ENCODE results near the gene SPSB3.

SPSB3 gene

DNA sequence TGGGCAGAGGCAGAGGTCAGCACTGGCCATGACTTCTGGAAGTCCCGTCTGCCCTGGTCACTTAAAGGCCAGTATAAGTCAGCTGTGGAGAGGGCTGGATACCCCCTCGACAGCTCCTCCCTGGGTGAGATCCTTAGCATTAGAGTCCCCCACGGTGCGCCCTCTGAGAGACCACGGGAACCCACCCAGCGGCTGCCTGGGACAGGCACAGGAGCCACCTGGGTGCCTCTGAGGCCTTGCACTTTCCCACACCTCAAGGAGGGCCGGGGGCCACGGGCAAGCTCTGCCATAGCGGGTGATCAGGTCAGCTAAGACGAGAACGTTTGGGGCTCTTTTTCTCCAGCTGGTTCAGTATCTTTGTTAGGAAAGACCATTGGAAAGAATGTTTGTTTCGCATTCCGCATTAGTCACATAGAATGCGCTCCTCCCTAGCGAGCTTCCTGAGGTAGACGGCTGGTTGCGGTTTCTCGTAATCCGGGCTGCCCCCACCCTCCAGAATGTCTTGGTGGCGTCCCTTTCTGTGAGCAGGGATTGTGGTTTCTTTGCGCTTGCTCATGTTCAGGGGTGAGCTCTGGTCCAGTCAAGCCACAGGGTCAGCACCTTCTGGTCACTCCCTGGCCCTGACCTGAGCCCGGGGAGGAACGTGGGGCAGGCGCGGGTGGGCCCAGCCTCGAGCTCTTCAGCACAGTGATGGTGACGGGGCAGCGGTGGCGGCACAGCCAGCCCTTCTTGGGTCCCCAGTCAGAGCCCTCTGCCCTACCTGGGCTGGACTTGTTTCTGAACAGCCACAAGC lies 36.3 kb downstream of the SPSB3 start:
- H3K4me3 ChIP-seq (ENCODE audit: low read depth, low read length): no peak overlapping the region
- DNase-seq (ENCODE audit: low read depth): no peak
- no peak for TF ChIP-seq CTCF (IDR thresholded peaks at IDR 0.05; ENCODE audit: control insufficient read depth, extremely low read depth, insufficient read depth)

- no peak overlapping the region for H3K4me3 ChIP-seq (ENCODE audit: low read depth, low read length)
- DNase-seq (ENCODE audit: low read depth): no peak
- TF ChIP-seq CTCF (IDR thresholded peaks at IDR 0.05; ENCODE audit: control insufficient read depth, extremely low read depth, insufficient read depth): no peak
Observed at GRCh38 chr16:1745181-1745899, 37.0 kb downstream of the SPSB3 start.

- H3K4me3 ChIP-seq (ENCODE audit: low read depth, low read length): no peak overlapping the region
- no peak for TF ChIP-seq CTCF (IDR thresholded peaks at IDR 0.05; ENCODE audit: control insufficient read depth, extremely low read depth, insufficient read depth)
- no peak for DNase-seq (ENCODE audit: low read depth)
Observed at GRCh38 chr16:1744338-1744840, 38.0 kb downstream of the SPSB3 start.

GRCh38 chr16:1743376-1744337 lies 38.7 kb downstream of the SPSB3 start:
- no peak for DNase-seq (ENCODE audit: low read depth)
- no peak for TF ChIP-seq CTCF (IDR thresholded peaks at IDR 0.05; ENCODE audit: control insufficient read depth, extremely low read depth, insufficient read depth)

DNA sequence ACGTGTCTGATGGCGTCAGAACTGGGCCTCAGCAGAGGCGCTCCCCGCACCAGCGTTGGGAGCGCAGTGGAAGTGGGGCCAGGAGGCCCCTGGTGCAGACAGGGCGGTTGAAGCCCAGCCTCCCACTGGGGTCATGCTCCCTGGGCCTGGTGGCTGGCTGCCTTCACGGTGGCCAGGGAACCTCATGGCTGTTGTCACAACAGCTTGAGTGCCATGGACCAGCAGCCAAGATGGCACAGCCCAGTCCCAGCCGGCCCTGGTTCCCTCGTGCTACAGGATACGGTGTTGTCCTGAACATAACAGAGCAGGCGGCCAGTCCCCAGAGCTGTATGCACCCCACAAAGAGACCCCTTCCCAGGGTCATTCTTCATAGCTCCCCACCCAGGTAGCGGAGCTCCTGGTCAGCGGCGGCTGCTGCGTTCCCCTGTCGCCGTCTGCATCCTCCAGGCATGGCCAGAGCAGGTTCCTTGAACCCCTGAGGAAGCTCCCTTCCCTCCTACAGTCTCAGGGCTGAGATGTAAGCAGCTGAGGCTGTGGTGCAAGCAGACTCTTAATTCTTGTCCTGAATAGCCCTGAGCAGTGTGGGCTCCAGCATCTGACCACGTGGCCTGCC lies 40.7 kb downstream of the SPSB3 start:
- no peak overlapping the region for H3K4me3 ChIP-seq (ENCODE audit: low read depth, low read length)
- no peak for DNase-seq (ENCODE audit: low read depth)
- TF ChIP-seq CTCF (IDR thresholded peaks at IDR 0.05; ENCODE audit: control insufficient read depth, extremely low read depth, insufficient read depth): no peak

More at GRCh38 chr16:1743376-1744337, 38.7 kb downstream of the SPSB3 start:
- no peak overlapping the region for H3K4me3 ChIP-seq (ENCODE audit: low read depth, low read length)

Data from LNCaP clone FGC (cell line).